Keratinocyte (primary cell): ENCODE data around the gene SWAP70. TPM values are rescaled to one million over a fixed set of nuclear protein-coding genes. Genes with fewer than 3 reads are reported as not detected.

Experiments
- DNase-seq: peaks from one replicate; pipeline ENCODE4 v3.0.0-alpha.2; 2011; ENCODE audit warnings: low read depth, missing footprints, low spot score
- FAIRE-seq: peaks from 2 replicates; lab custom pipeline; 2011; peaks lifted over from hg19 to GRCh38; lab: Jason Lieb, UNC
- H2AFZ ChIP-seq: 2 replicates; pipeline ENCODE4 v1.6.0; 2012; ENCODE audit warnings: low read length, control low read depth, inconsistent platforms; ENCODE audit not compliant: control insufficient read depth
- H3K27ac ChIP-seq: 2 replicates; pipeline ENCODE4 v1.5.1; 2011; ENCODE audit warnings: low read length; ENCODE audit not compliant: control insufficient read depth, insufficient read depth
- H3K27me3 ChIP-seq: 3 replicates; pipeline ENCODE4 v1.6.0; 2011; ENCODE audit warnings: low read length; ENCODE audit not compliant: control insufficient read depth, insufficient read depth; ENCODE audit errors: extremely low read depth
- H3K36me3 ChIP-seq, 2 experiments: 2 replicates in 1 of 2; 3 replicates in 1 of 2; pipeline ENCODE4 v1.5.1; 2011; ENCODE audit warnings: low read length in 2 of 2, mild to moderate bottlenecking in 1 of 2; ENCODE audit not compliant: control insufficient read depth in 2 of 2, insufficient read depth in 2 of 2; ENCODE audit errors: extremely low read depth in 1 of 2
- H3K4me1 ChIP-seq: 3 replicates; pipeline ENCODE4 v1.5.1; 2011; ENCODE audit warnings: low read length; ENCODE audit not compliant: control insufficient read depth, insufficient read depth; ENCODE audit errors: extremely low read depth
- H3K4me2 ChIP-seq: 3 replicates; pipeline ENCODE4 v1.6.0; 2011; ENCODE audit warnings: low read depth, low read length; ENCODE audit not compliant: control insufficient read depth, insufficient read depth; ENCODE audit errors: extremely low read depth
- H3K4me3 ChIP-seq, 3 experiments: fragments of 200-600 bp in 1 of 3; sonication (generic) in 1 of 3; 2 replicates in 2 of 3; 3 replicates in 1 of 3; pipeline ENCODE4 v1.5.1; 2011 to 2016; ENCODE audit warnings: low read length in 3 of 3, mild to moderate bottlenecking in 3 of 3, control low read depth in 2 of 3, inconsistent platforms in 1 of 3, low read depth in 1 of 3, mixed read lengths in 1 of 3, mixed run types in 1 of 3, moderate library complexity in 1 of 3; ENCODE audit not compliant: control insufficient read depth in 2 of 3, insufficient read depth in 2 of 3; ENCODE audit errors: extremely low read depth in 1 of 3
- H3K79me2 ChIP-seq: 2 replicates; pipeline ENCODE4 v1.6.0; 2012; ENCODE audit warnings: low read length; ENCODE audit not compliant: control insufficient read depth, insufficient read depth
- H3K9ac ChIP-seq: 3 replicates; pipeline ENCODE4 v1.6.0; 2011; ENCODE audit warnings: low read length; ENCODE audit not compliant: control insufficient read depth, insufficient read depth; ENCODE audit errors: extremely low read depth
- H3K9me1 ChIP-seq: 3 replicates; pipeline ENCODE4 v1.6.0; 2011; ENCODE audit warnings: low read length; ENCODE audit not compliant: control insufficient read depth, insufficient read depth; ENCODE audit errors: extremely low read depth
- H3K9me3 ChIP-seq: 2 replicates; pipeline ENCODE4 v1.5.1; 2012; ENCODE audit warnings: low read depth, low read length; ENCODE audit not compliant: control insufficient read depth
- H4K20me1 ChIP-seq: 3 replicates; pipeline ENCODE4 v1.6.0; 2011; ENCODE audit warnings: low read length; ENCODE audit not compliant: control insufficient read depth, insufficient read depth; ENCODE audit errors: extremely low read depth
- EZH2 ChIP-seq: IDR thresholded peaks from one replicate; pipeline ENCODE4 v1.6.1; 2012; ENCODE audit warnings: inconsistent platforms, mild to moderate bottlenecking, low read length, moderate library complexity
- dilution Hi-C: fragments of 300-500 bp; cut with MboI; formaldehyde crosslinking; loops from one replicate; pipeline ENCODE4 v1.7.0; 2020; ENCODE audit warnings: low sequenced_read_pairs; ENCODE audit not compliant: extremely low pct_ligation_motif_present
- polyA plus RNA-seq, 5 experiments: library from polyadenylated mRNA; depleted of rRNA in 3 of 5; stranded (reverse) in 3 of 5; stranded (forward) in 1 of 5; unstranded in 1 of 5; fragments of >200 nt; gene quantifications; 1 replicate in 1 of 5; 2 replicates in 3 of 5; 3 replicates in 1 of 5; pipeline versions ENCODE4 v1.2.1 to v1.2.3, GENCODE V29; 2011 to 2012; ENCODE audit warnings: missing spikeins in 2 of 5, low read depth in 1 of 5, low replicate concordance in 1 of 5
- TF ChIP-seq, protein P1 (sequence below), 3 experiments: IDR thresholded peaks in 1 of 3; conservative IDR thresholded peaks in 1 of 3; optimal IDR thresholded peaks in 1 of 3; 2 replicates in 2 of 3; 3 replicates in 1 of 3; pipeline versions ENCODE3 to v1.5.1; 2011; ENCODE audit warnings: low read length in 3 of 3, mild to moderate bottlenecking in 3 of 3, moderate library complexity in 2 of 3, control low read depth in 1 of 3, inconsistent platforms in 1 of 3; ENCODE audit not compliant: insufficient read depth in 2 of 3; ENCODE audit errors: extremely low read depth in 1 of 3

The SWAP70 gene
- polyA plus RNA-seq, 1 donor (not counting 4 experiments of a cell fraction or from before 2014, with no cell fraction given) = 28.5 TPM

DNA sequence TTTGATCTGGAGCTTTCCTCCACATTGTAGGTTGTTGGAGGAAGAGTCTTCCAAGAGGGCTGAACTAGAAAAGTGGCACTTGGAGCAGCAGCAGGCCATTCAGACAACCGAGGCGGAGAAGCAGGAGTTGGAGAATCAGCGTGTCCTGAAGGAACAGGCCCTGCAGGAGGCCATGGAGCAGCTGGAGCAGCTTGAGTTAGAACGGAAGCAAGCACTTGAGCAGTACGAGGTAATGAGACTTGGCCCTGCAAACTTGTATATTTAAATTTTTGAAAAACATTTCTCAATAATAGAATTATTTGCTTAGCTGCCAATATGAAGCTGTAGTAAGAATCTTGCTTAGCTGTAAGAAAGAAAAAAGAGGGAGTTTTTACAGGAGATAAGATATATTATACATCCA lies 84.0 kb downstream of the SWAP70 start:
- dilution Hi-C loops = no loop called here
- Histone ChIP-seq H3K27ac (no peak overlapping the region), H3K9me1 (no peaks in the 10 kb centered on the region), H3K9ac (no peak overlapping the region), H4K20me1 (no peaks in the 10 kb centered on the region), H3K4me3 (no peak overlapping the region), H3K4me2 (no peak overlapping the region), H2AFZ (no peak overlapping the region), H3K36me3 (peaks cover 9% of the 10 kb centered on the region in 2 experiments), H3K79me2 (no peaks in the 10 kb centered on the region), H3K27me3 (no peaks in the 10 kb centered on the region), H3K4me1 (peaks cover 10% of the 10 kb centered on the region), H3K9me3 (no peaks in the 10 kb centered on the region)
- no peak for DNase-seq
- no peak for TF ChIP-seq EZH2
- TF ChIP-seq, protein P1, sequence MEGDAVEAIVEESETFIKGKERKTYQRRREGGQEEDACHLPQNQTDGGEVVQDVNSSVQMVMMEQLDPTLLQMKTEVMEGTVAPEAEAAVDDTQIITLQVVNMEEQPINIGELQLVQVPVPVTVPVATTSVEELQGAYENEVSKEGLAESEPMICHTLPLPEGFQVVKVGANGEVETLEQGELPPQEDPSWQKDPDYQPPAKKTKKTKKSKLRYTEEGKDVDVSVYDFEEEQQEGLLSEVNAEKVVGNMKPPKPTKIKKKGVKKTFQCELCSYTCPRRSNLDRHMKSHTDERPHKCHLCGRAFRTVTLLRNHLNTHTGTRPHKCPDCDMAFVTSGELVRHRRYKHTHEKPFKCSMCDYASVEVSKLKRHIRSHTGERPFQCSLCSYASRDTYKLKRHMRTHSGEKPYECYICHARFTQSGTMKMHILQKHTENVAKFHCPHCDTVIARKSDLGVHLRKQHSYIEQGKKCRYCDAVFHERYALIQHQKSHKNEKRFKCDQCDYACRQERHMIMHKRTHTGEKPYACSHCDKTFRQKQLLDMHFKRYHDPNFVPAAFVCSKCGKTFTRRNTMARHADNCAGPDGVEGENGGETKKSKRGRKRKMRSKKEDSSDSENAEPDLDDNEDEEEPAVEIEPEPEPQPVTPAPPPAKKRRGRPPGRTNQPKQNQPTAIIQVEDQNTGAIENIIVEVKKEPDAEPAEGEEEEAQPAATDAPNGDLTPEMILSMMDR (optimal IDR thresholded peaks at IDR 0.05 in 1 of 3, IDR thresholded peaks at IDR 0.05 in 1 of 3, conservative IDR thresholded peaks at IDR 0.05 in 1 of 3; ENCODE audit: extremely low read depth in 1 of 3, insufficient read depth in 2 of 3, low read length in 3 of 3) = no peak
- FAIRE-seq = no peak

DNA sequence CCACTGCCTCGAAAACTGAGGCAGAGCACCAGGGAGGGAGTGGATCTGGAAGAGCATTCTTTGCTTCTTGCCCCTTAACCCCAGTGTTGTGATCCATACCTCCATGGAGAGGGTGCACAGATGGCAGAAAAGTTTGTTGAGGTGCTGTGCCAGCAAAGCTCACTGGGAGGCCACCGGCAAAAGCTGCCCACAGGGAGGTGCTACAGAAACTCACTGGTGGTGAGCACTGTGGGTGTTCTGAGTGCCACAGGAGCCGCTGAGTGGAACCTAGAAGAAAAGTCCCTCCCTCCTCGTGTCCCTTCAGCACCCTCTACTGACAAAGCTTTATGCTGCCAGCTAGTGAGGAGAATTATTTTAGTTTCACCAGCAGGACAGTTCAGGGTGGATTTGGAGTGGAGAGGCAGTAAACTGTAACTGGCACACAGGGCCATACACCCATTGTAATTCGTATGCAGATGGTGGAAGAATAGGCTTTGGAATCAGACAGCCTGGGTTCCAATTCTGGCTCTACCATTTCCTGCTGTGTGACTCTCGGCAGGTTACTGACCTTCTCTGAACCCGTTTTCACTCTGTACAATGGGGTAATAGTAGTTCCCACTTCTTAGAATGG lies 84.6 kb downstream of the SWAP70 start:
- Histone ChIP-seq H3K79me2 (no peaks in the 10 kb centered on the region), H3K27ac (peak overlapping the region; percentile 19), H3K4me1 (peaks cover 16% of the 10 kb centered on the region), H3K9me3 (no peaks in the 10 kb centered on the region), H3K36me3 (peaks cover 9% of the 10 kb centered on the region in 2 experiments), H2AFZ (no peak overlapping the region), H3K4me3 (no peak overlapping the region), H3K27me3 (no peaks in the 10 kb centered on the region), H3K4me2 (no peak overlapping the region), H3K9ac (no peak overlapping the region), H3K9me1 (no peaks in the 10 kb centered on the region), H4K20me1 (no peaks in the 10 kb centered on the region)
- FAIRE-seq = peak; percentile 69
- TF ChIP-seq, protein P1 (optimal IDR thresholded peaks at IDR 0.05 in 1 of 3, IDR thresholded peaks at IDR 0.05 in 1 of 3, conservative IDR thresholded peaks at IDR 0.05 in 1 of 3; ENCODE audit: extremely low read depth in 1 of 3, insufficient read depth in 2 of 3, low read length in 3 of 3) = peak; percentile 71 to 91 (median 85)
- no peak for TF ChIP-seq EZH2
- dilution Hi-C loops = no loop called here
- DNase-seq = no peak
